ENCODE results near the gene SPSB1.

Gene SPSB1

GRCh38 chr1:9302745-9303524 lies 10.2 kb downstream of the SPSB1 start:
- DNase-seq: no peak

- DNase-seq: no peak
These were observed 11.2 kb downstream of the SPSB1 start for GRCh38 chr1:9303916-9304315.

- no peak for DNase-seq
These were observed 12.5 kb downstream of the SPSB1 start for GRCh38 chr1:9305216-9305615.

- DNase-seq: no peak
These were observed 13.3 kb downstream of the SPSB1 start for GRCh38 chr1:9306006-9306405.

GRCh38 chr1:9307303-9307702 lies 14.6 kb downstream of the SPSB1 start:
- DNase-seq: no peak

- DNase-seq: no peak
These were observed 15.6 kb downstream of the SPSB1 start for GRCh38 chr1:9308236-9308785.

- no peak for DNase-seq
These were observed 16.4 kb downstream of the SPSB1 start for GRCh38 chr1:9309080-9309479.

- no peak for DNase-seq
These were observed 17.3 kb downstream of the SPSB1 start for GRCh38 chr1:9309991-9310390.

GRCh38 chr1:9311029-9311428 lies 18.3 kb downstream of the SPSB1 start:
- no peak for DNase-seq

GRCh38 chr1:9311479-9311878 lies 18.8 kb downstream of the SPSB1 start:
- no peak for DNase-seq

GRCh38 chr1:9312168-9312720 lies 19.6 kb downstream of the SPSB1 start:
- DNase-seq: no peak

- no peak for DNase-seq
These were observed 20.9 kb downstream of the SPSB1 start for GRCh38 chr1:9313576-9313975.

- no peak for DNase-seq
These were observed 21.4 kb downstream of the SPSB1 start for GRCh38 chr1:9314111-9314510.

GRCh38 chr1:9314711-9315379 lies 22.2 kb downstream of the SPSB1 start:
- DNase-seq: no peak

- no peak for DNase-seq
These were observed 22.9 kb downstream of the SPSB1 start for GRCh38 chr1:9315411-9316079.

- no peak for DNase-seq
These were observed 23.4 kb downstream of the SPSB1 start for GRCh38 chr1:9316080-9316444.

GRCh38 chr1:9316512-9316911 lies 23.8 kb downstream of the SPSB1 start:
- no peak for DNase-seq

- DNase-seq: no peak
These were observed 24.4 kb downstream of the SPSB1 start for GRCh38 chr1:9317072-9317471.

- no peak for DNase-seq
These were observed 25.1 kb downstream of the SPSB1 start for GRCh38 chr1:9317591-9318417.

- DNase-seq: no peak
These were observed 26.6 kb downstream of the SPSB1 start for GRCh38 chr1:9319208-9319788.

- DNase-seq: no peak
These were observed 27.3 kb downstream of the SPSB1 start for GRCh38 chr1:9319789-9320519.

Data from central memory CD4-positive, alpha-beta T cell (primary cell).